Lung (tissue), 12 donors: ENCODE data around the gene ABCA7. TPM values are rescaled to one million over a fixed set of nuclear protein-coding genes. Genes with fewer than 3 reads are reported as not detected.

Experiments used
- ATAC-seq: fragments of 200-7000 bp; cut with Tn5 transposase; one replicate; pipeline ENCODE4 v1.9.1; 2020; ENCODE audit warnings: moderate number of reproducible peaks; ENCODE audit not compliant: insufficient read depth, low FRiP score
- DNase-seq, 3 donors: peaks; one replicate each; pipeline ENCODE4 v3.0.0-alpha.2; 2013 to 2017
- H3K27ac ChIP-seq, 2 donors: one replicate each; pipeline ENCODE4 v1.5.1; 2013; ENCODE audit warnings: mild to moderate bottlenecking in 2 of 2, moderate library complexity in 2 of 2, control low read depth in 1 of 2, inconsistent platforms in 1 of 2, low read depth in 1 of 2, low read length in 1 of 2
- H3K27me3 ChIP-seq, 3 donors: one replicate each; pipeline ENCODE4 v1.5.1; 2013; ENCODE audit warnings: low read length in 2 of 3; ENCODE audit not compliant: control insufficient read depth in 3 of 3, insufficient read depth in 3 of 3
- H3K36me3 ChIP-seq, 4 donors: one replicate each; pipeline ENCODE4 v1.5.1; 2013; ENCODE audit warnings: low read length in 4 of 4, mild to moderate bottlenecking in 1 of 4, moderate library complexity in 1 of 4; ENCODE audit not compliant: control insufficient read depth in 4 of 4, insufficient read depth in 4 of 4
- H3K4me1 ChIP-seq, 5 donors: one replicate each; pipeline ENCODE4 v1.5.1; 2013; ENCODE audit warnings: low read length in 5 of 5, mild to moderate bottlenecking in 2 of 5, moderate library complexity in 1 of 5; ENCODE audit not compliant: control insufficient read depth in 5 of 5, insufficient read depth in 5 of 5
- H3K4me3 ChIP-seq: one replicate; pipeline ENCODE4 v1.5.1; 2013; ENCODE audit warnings: mild to moderate bottlenecking, control low read depth, moderate library complexity
- H3K9ac ChIP-seq, 2 donors: one replicate each; pipeline ENCODE4 v1.5.1; 2013; ENCODE audit warnings: low read length in 2 of 2, control low read depth in 1 of 2; ENCODE audit not compliant: insufficient read depth in 1 of 2
- H3K9me3 ChIP-seq, 4 donors: one replicate each; pipeline ENCODE4 v1.5.1; 2013; ENCODE audit warnings: low read length in 3 of 4, mild to moderate bottlenecking in 1 of 4, moderate library complexity in 1 of 4; ENCODE audit not compliant: control insufficient read depth in 4 of 4, insufficient read depth in 3 of 4
- CTCF ChIP-seq: IDR thresholded peaks from 2 replicates; pipeline ENCODE4 v1.5.1; 2012; ENCODE audit warnings: mild to moderate bottlenecking; ENCODE audit errors: control extremely low read depth, extremely low read depth
- WGBS, 2 donors: extraction: QIAGEN DNeasy Blood & Tissue Kit; methylation state at CpG; one replicate each; pipeline ENCODE4 v1.1.7; 2013; 5-methylcytosine and 5-hydroxymethylcytosine counted together
- polyA plus RNA-seq, 2 donors: library from polyadenylated mRNA; stranded (reverse); fragments of 200-250 nt; gene quantifications; one replicate each; pipeline ENCODE4 v1.2.1, GENCODE V29; 2013
- total RNA-seq, 2 donors: library from RNA; depleted of rRNA in 1 of 2; stranded (reverse); fragments of >200 nt in 1 of 2; gene quantifications; one replicate each; pipeline ENCODE4 v1.2.1, GENCODE V29; 2014 to 2021
- donor health status: control.
- donor health status: control.
- donor health status: Bipolar disorder and iron deficiency.
- donor health status: healthy.
- donor health status: DM: yes; HTN: yes; CAD: no.

Gene ABCA7
- total and polyA plus RNA-seq, 4 donors: 20.1 to 54.4 (median 41.7) TPM

DNA sequence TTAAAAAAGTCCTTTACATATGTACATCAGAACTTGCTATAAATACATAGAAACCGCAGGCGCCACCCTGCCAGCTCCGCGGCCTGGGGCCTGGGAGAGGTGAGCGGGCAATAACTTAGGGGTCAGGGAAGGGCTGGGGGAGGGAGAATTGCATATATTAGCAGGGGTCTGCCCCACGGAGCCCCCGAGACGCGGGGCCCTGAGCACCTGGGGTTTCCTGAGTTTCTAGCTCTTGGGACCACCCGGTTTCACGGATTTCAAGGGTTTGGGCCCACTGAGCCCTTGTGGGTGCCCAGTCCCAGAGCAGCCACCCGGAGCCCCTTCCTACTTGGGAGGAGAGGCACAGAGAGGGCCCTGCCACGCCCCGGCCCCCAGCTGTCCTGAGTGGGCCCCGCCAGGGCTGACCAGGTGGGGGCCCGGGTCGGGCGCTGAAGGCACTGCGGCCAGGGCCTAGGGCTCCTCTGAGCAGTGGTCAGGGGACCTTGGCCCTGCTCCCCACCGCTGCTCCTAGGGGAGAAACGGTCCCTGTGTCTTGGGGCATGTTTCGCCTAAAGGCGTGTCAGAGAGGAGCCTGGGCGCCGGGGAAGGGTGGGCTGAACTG, 67.9 kb downstream of the ABCA7 start:
- H3K9ac ChIP-seq: no peak overlapping the region
- H3K27me3 ChIP-seq: no peaks in the 10 kb centered on the region
- H3K4me1 ChIP-seq: peaks cover 4 to 21% (median 6%) of the 10 kb centered on the region in 5 donors
- DNase-seq (no peak), ATAC-seq (no peak)
- H3K36me3 ChIP-seq: peaks cover 0 to 69% (median 6%) of the 10 kb centered on the region in 4 donors
- H3K4me3 ChIP-seq: no peak overlapping the region
- peaks cover 0 to 2% (median 0%) of the 10 kb centered on the region in 4 donors for H3K9me3 ChIP-seq
- no peak for TF ChIP-seq CTCF
- no peak overlapping the region for H3K27ac ChIP-seq
- WGBS, 2 donors: 93% methylated on average over 25 of the region's 25 CpGs

DNA sequence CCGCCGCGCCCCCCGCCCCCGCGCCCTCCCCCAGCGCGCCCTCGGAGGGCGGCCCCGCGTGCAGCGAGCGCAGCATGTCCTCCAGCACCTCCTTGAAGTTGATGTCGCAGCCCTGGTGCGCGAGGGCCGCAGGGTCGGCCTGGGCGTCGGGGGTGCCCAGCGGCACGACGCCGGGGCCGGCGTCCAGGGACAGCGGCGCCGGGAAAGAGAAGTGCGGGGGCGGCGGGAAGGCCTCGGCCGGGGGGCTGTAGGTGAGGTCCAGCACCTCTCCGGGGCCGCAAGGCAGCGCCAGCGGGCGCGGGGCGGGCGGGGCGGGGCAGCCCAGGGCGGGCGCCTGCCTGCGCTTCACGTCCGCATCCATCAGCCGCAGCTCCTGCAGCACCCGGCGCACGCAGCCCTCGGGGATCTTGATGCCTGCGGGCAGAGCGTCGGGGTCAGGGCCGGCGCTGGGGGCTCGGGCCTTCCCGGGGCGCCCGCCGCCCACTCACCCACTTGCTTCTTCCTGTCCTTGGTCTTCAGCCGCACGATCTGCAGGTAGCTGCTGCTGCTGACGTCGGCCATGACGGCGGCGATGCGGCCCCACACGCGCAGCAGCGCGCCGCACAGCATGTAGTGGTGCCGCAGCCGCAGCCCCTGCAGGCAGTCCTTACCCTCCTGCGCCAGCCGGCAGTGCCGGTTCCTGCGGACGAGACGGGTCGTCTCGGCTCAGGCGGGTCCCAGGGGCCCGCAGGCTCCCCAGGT, 68.6 kb downstream of the ABCA7 start:
- no peak overlapping the region for H3K9ac ChIP-seq
- H3K36me3 ChIP-seq: peaks cover 0 to 74% (median 6%) of the 10 kb centered on the region in 4 donors
- ATAC-seq (no peak), DNase-seq (no peak)
- H3K4me1 ChIP-seq: peaks cover 0 to 19% (median 2%) of the 10 kb centered on the region in 5 donors
- H3K9me3 ChIP-seq: peaks cover 0 to 2% (median 0%) of the 10 kb centered on the region in 4 donors
- H3K4me3 ChIP-seq: no peak overlapping the region
- H3K27ac ChIP-seq: no peak overlapping the region
- 96% methylated on average over 83 to 89 of the region's 89 CpGs for WGBS, 2 donors
- H3K27me3 ChIP-seq: no peaks in the 10 kb centered on the region
- no peak for TF ChIP-seq CTCF

- 93 to 94% methylated on average over 48 of the region's 48 CpGs for WGBS, 2 donors
- ATAC-seq (no peak), DNase-seq (no peak)
- no peak overlapping the region for H3K4me3 ChIP-seq
- H3K27ac ChIP-seq: no peak overlapping the region
- H3K4me1 ChIP-seq: peaks cover 0 to 25% (median 6%) of the 10 kb centered on the region in 5 donors
- no peak for TF ChIP-seq CTCF
- H3K27me3 ChIP-seq: no peaks in the 10 kb centered on the region
- H3K9me3 ChIP-seq: peaks cover 0 to 2% (median 0%) of the 10 kb centered on the region in 4 donors
- H3K9ac ChIP-seq: no peak overlapping the region
- peaks cover 2 to 81% (median 7%) of the 10 kb centered on the region in 4 donors for H3K36me3 ChIP-seq
Observed at GRCh38 chr19:1109032-1109551, 69.2 kb downstream of the ABCA7 start.
